Head of caudate nucleus (tissue), 42 donors: ENCODE results near the gene SCGB2A2.

Experiments used
- DNase-seq, 42 donors: peaks; one replicate each; pipeline versions ENCODE4 v3.0.0 to v3.0.0-alpha.2; 2020 to 2021; ENCODE audit warnings: mixed read lengths in 7 of 42
- intact Hi-C: fragments of 100-400 bp; cut with DNase I; formaldehyde crosslinking; loops from one replicate; pipeline ENCODE4 v1.15.0; 2022

SCGB2A2 gene

GRCh38 chr11:62269654-62270278 lies at the start of gene SCGB2A2:
SCGB2A2 (plus strand) TSS chr11:62270158; CDS start chr11:62270217, 59 bp downstream.
- no peak for DNase-seq
- intact Hi-C loops = no loop called here

- no peak for DNase-seq
- intact Hi-C loops = no loop called here
These were observed 48.5 kb upstream of the SCGB2A2 start for GRCh38 chr11:62221498-62221897.

- intact Hi-C loops = no loop called here
These were observed 46.9 kb upstream of the SCGB2A2 start for GRCh38 chr11:62223095-62223494.

GRCh38 chr11:62233730-62234129 lies 36.2 kb upstream of the SCGB2A2 start:
- intact Hi-C loops = loop anchor here (10.0 kb wide), 1 partner anchor 61 kb away; the partner anchor contains the start of gene SCGB1D4
- DNase-seq = no peak

More at GRCh38 chr11:62223095-62223494, 46.9 kb upstream of the SCGB2A2 start:
- DNase-seq = no peak

GRCh38 chr11:62236187-62236586 lies 33.8 kb upstream of the SCGB2A2 start:
- no peak for DNase-seq
- intact Hi-C loops = loop anchor here (10.0 kb wide), 1 partner anchor 59 kb away; the partner anchor contains the start of gene SCGB1D4

GRCh38 chr11:62237499-62237898 lies 32.5 kb upstream of the SCGB2A2 start:
- no peak for DNase-seq
- intact Hi-C loops = loop anchor here (10.0 kb wide), 1 partner anchor 57 kb away; the partner anchor contains the start of gene SCGB1D4

- no peak for DNase-seq
- intact Hi-C loops = loop anchor here (10.0 kb wide), 1 partner anchor 57 kb away; the partner anchor contains the start of gene SCGB1D4
These were observed 31.8 kb upstream of the SCGB2A2 start for GRCh38 chr11:62238151-62238550.

- DNase-seq = no peak
- intact Hi-C loops = no loop called here
These were observed 28.9 kb upstream of the SCGB2A2 start for GRCh38 chr11:62241095-62241494.

GRCh38 chr11:62242021-62242420 lies 27.9 kb upstream of the SCGB2A2 start, which contains the start of gene SCGB1D2:
SCGB1D2 (plus strand) TSS chr11:62242239; CDS start chr11:62242308, 69 bp downstream.
- peak in 27 of 42 donors; percentile 2 to 70 (median 29) for DNase-seq
- intact Hi-C loops = no loop called here

- intact Hi-C loops = no loop called here
- peak in 3 of 42 donors; percentile 7 to 45 (median 14) for DNase-seq
These were observed 24.6 kb upstream of the SCGB2A2 start for GRCh38 chr11:62245271-62245753.

- DNase-seq = no peak
- intact Hi-C loops = no loop called here
These were observed 18.3 kb upstream of the SCGB2A2 start for GRCh38 chr11:62251698-62252097.

GRCh38 chr11:62253999-62254542 lies 15.9 kb upstream of the SCGB2A2 start:
- no peak for DNase-seq
- intact Hi-C loops = no loop called here

GRCh38 chr11:62256281-62256680 lies 13.7 kb upstream of the SCGB2A2 start:
- intact Hi-C loops = no loop called here
- no peak for DNase-seq

GRCh38 chr11:62260261-62260953 lies 9.6 kb upstream of the SCGB2A2 start:
- no peak for DNase-seq
- intact Hi-C loops = no loop called here

- intact Hi-C loops = no loop called here
- DNase-seq = no peak
These were observed 6.0 kb upstream of the SCGB2A2 start for GRCh38 chr11:62264004-62264403.

- intact Hi-C loops = no loop called here
- peak in 7 of 42 donors; percentile 14 to 54 (median 23) for DNase-seq
These were observed 3.4 kb upstream of the SCGB2A2 start for GRCh38 chr11:62266558-62266957.

- DNase-seq = no peak
- intact Hi-C loops = no loop called here
These were observed 2.9 kb upstream of the SCGB2A2 start for GRCh38 chr11:62267050-62267449.

GRCh38 chr11:62267576-62267975 lies 2.4 kb upstream of the SCGB2A2 start:
- intact Hi-C loops = no loop called here
- no peak for DNase-seq

- no peak for DNase-seq
- intact Hi-C loops = no loop called here
These were observed 3.3 kb downstream of the SCGB2A2 start for GRCh38 chr11:62273284-62273683.

GRCh38 chr11:62273789-62274275 lies 3.9 kb downstream of the SCGB2A2 start:
- DNase-seq = no peak
- intact Hi-C loops = no loop called here
